Loucy (cell line): ENCODE measurements around the gene LRRTM4.

ENCODE experiments used
- H2AFZ ChIP-seq: fragments of 200-600 bp; sonication (generic); 2 replicates; pipeline ENCODE4 v1.6.0; 2016; ENCODE audit warnings: antibody characterized with exemption, mild to moderate bottlenecking, low read length, moderate library complexity
- H3F3A ChIP-seq: fragments of 200-600 bp; 2 replicates; pipeline ENCODE4 v1.6.0; 2016; ENCODE audit warnings: antibody characterized with exemption, low read depth, mild to moderate bottlenecking
- H3K27me3 ChIP-seq: fragments of 200-600 bp; sonication (generic); 2 replicates; pipeline ENCODE4 v1.6.1; 2014; ENCODE audit warnings: low read length, mild to moderate bottlenecking; ENCODE audit not compliant: insufficient read depth, poor library complexity, severe bottlenecking
- H3K36me3 ChIP-seq: fragments of 200-600 bp; sonication (generic); 2 replicates; pipeline ENCODE4 v1.6.1; 2016; ENCODE audit warnings: low read length; ENCODE audit not compliant: insufficient read depth
- H3K4me1 ChIP-seq: fragments of 200-600 bp; sonication (generic); 2 replicates; pipeline ENCODE4 v1.5.1; 2014; ENCODE audit warnings: low read length, mild to moderate bottlenecking; ENCODE audit not compliant: insufficient read depth, poor library complexity, severe bottlenecking
- H3K4me2 ChIP-seq: fragments of 200-600 bp; sonication (generic); 2 replicates; pipeline ENCODE4 v1.6.0; 2014; ENCODE audit warnings: antibody characterized with exemption, low read length, low read depth, mild to moderate bottlenecking; ENCODE audit not compliant: poor library complexity, severe bottlenecking
- H3K4me3 ChIP-seq: fragments of 200-600 bp; sonication (generic); 2 replicates; pipeline ENCODE4 v1.5.1; 2014; ENCODE audit warnings: low read length, mild to moderate bottlenecking, mixed read lengths; ENCODE audit not compliant: poor library complexity, severe bottlenecking
- H3K79me2 ChIP-seq: fragments of 200-600 bp; sonication (generic); 2 replicates; pipeline ENCODE4 v1.6.1; 2014; ENCODE audit warnings: low read length; ENCODE audit not compliant: insufficient read depth
- H3K9ac ChIP-seq: fragments of 200-600 bp; sonication (generic); 2 replicates; pipeline ENCODE4 v1.6.0; 2014; ENCODE audit warnings: mild to moderate bottlenecking, low read depth, low read length, moderate library complexity; ENCODE audit not compliant: poor library complexity, severe bottlenecking
- H3K9me2 ChIP-seq: fragments of 200-600 bp; sonication (generic); replicated peaks from 2 replicates; pipeline ENCODE4 v1.6.1; 2016; ENCODE audit warnings: low read depth, low read length, mixed read lengths
- H3K9me3 ChIP-seq: fragments of 200-600 bp; sonication (generic); 2 replicates; pipeline ENCODE4 v1.6.1; 2014; ENCODE audit warnings: mild to moderate bottlenecking, antibody characterized with exemption, low read length, low read depth; ENCODE audit not compliant: insufficient read depth
- H4K20me1 ChIP-seq: fragments of 200-600 bp; sonication (generic); 2 replicates; pipeline ENCODE4 v1.6.0; 2014; ENCODE audit warnings: antibody characterized with exemption, low read length, mild to moderate bottlenecking; ENCODE audit not compliant: insufficient read depth, poor library complexity, severe bottlenecking
- EZH2phosphoT487 ChIP-seq: fragments of 200-600 bp; IDR thresholded peaks from 2 replicates; pipeline ENCODE4 v1.6.1; 2018; ENCODE audit warnings: antibody characterized with exemption, mild to moderate bottlenecking, moderate library complexity, borderline replicate concordance
- TF ChIP-seq, protein P1 (sequence below): fragments of 200-600 bp; sonication (generic); conservative IDR thresholded peaks from 2 replicates; pipeline ENCODE4 v1.5.1; 2014; ENCODE audit warnings: mild to moderate bottlenecking, antibody characterized with exemption, low read length

LRRTM4 gene

DNA sequence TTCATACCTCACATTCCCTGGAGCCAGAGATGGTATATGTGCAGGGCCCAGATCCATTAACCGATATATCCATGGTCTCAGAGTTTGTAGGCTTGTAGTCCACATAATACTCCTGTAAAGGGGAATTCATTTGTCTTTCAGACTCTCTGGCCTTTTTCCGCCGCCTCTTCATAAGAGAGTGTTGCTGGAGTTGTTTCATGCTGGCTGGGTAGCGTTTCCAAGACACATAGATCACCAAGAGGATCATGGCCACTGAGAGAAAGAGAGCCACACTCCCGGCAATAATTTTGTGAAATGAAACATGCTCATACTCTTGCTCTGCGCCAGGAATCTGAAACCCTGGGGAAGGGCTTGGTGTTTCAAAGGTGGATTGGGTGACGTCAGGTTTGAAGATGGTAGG lies 3.9 kb downstream of the LRRTM4 start:
- no peaks in the 10 kb centered on the region for H3K4me1 ChIP-seq
- H3F3A ChIP-seq, result no peaks in the 10 kb centered on the region
- no peak overlapping the region for H2AFZ ChIP-seq
- no peak overlapping the region for H3K4me3 ChIP-seq
- H3K36me3 ChIP-seq, result no peaks in the 10 kb centered on the region
- H4K20me1 ChIP-seq, result no peaks in the 10 kb centered on the region
- no peaks in the 10 kb centered on the region for H3K27me3 ChIP-seq
- no peak overlapping the region for H3K9ac ChIP-seq
- no peak overlapping the region for H3K4me2 ChIP-seq
- TF ChIP-seq, protein P1, sequence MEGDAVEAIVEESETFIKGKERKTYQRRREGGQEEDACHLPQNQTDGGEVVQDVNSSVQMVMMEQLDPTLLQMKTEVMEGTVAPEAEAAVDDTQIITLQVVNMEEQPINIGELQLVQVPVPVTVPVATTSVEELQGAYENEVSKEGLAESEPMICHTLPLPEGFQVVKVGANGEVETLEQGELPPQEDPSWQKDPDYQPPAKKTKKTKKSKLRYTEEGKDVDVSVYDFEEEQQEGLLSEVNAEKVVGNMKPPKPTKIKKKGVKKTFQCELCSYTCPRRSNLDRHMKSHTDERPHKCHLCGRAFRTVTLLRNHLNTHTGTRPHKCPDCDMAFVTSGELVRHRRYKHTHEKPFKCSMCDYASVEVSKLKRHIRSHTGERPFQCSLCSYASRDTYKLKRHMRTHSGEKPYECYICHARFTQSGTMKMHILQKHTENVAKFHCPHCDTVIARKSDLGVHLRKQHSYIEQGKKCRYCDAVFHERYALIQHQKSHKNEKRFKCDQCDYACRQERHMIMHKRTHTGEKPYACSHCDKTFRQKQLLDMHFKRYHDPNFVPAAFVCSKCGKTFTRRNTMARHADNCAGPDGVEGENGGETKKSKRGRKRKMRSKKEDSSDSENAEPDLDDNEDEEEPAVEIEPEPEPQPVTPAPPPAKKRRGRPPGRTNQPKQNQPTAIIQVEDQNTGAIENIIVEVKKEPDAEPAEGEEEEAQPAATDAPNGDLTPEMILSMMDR, result no peak
- no peak for TF ChIP-seq EZH2phosphoT487
- no peaks in the 10 kb centered on the region for H3K79me2 ChIP-seq
- H3K9me2 ChIP-seq, result no peaks in the 10 kb centered on the region
- H3K9me3 ChIP-seq, result no peaks in the 10 kb centered on the region

DNA sequence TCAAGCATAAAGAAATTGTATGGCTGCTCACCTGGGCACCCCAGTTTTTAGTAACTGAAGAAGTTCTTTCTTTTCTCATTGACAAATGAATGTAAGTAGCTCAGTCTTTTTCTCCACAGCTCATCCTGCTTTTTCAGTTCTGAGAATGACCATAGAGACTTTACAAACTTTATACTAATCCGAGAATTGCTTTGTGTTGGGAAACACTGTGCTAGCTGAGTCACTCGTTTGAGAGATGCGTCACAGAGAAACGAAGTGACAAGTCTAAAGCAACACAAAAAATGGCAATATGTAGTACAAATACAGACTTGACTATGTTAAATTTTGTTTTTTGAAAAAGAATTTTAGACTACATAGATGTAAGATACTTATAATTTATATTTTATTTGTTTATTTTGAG lies 9.0 kb downstream of the LRRTM4 start:
- no peak overlapping the region for H2AFZ ChIP-seq
- no peak overlapping the region for H3K4me2 ChIP-seq
- H3K36me3 ChIP-seq, result no peaks in the 10 kb centered on the region
- H3K9me2 ChIP-seq, result no peaks in the 10 kb centered on the region
- no peaks in the 10 kb centered on the region for H3F3A ChIP-seq
- H3K79me2 ChIP-seq, result no peaks in the 10 kb centered on the region
- TF ChIP-seq EZH2phosphoT487, result no peak
- TF ChIP-seq, protein P1, result no peak
- no peaks in the 10 kb centered on the region for H3K27me3 ChIP-seq
- H3K4me3 ChIP-seq, result no peak overlapping the region
- H3K4me1 ChIP-seq, result no peaks in the 10 kb centered on the region
- no peaks in the 10 kb centered on the region for H3K9me3 ChIP-seq
- H3K9ac ChIP-seq, result no peak overlapping the region
- no peaks in the 10 kb centered on the region for H4K20me1 ChIP-seq

DNA sequence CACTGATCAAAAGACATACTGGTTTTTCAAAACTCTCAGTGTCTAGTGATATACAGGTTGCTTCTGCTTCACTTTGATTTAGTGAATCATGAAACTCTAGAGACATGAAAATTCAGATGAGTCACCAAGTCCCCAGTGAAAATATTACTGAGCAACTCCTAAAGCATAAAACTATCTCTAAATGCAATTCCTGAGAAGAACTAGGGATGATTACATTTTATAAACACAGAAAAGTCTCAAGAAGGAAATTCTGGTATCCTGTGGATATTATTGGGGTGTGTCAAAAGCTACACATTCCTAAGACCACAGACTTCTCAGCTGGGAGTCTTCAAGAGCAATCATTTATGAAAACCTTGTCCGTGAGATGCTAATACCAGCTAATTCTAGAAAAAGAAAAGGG lies 9.7 kb downstream of the LRRTM4 start:
- H4K20me1 ChIP-seq, result no peaks in the 10 kb centered on the region
- no peak overlapping the region for H2AFZ ChIP-seq
- H3K4me1 ChIP-seq, result no peaks in the 10 kb centered on the region
- H3K27me3 ChIP-seq, result no peaks in the 10 kb centered on the region
- TF ChIP-seq, protein P1, result no peak
- TF ChIP-seq EZH2phosphoT487, result no peak
- H3K79me2 ChIP-seq, result no peaks in the 10 kb centered on the region
- no peaks in the 10 kb centered on the region for H3K36me3 ChIP-seq
- no peak overlapping the region for H3K4me2 ChIP-seq
- H3K9me3 ChIP-seq, result no peaks in the 10 kb centered on the region
- no peaks in the 10 kb centered on the region for H3F3A ChIP-seq
- H3K9me2 ChIP-seq, result no peaks in the 10 kb centered on the region
- H3K4me3 ChIP-seq, result no peak overlapping the region
- no peak overlapping the region for H3K9ac ChIP-seq
